H1 (cell line): ENCODE data around the gene PPP1R7. TPM values are rescaled to one million over a fixed set of nuclear protein-coding genes. Genes with fewer than 3 reads are reported as not detected.

Source experiments
- ATF3 ChIP-seq: IDR thresholded peaks from 2 replicates; pipeline ENCODE4 v1.6.1; 2011; ENCODE audit warnings: low read depth, mild to moderate bottlenecking, low read length; ENCODE audit not compliant: insufficient read depth
- BRCA1 ChIP-seq: IDR thresholded peaks from 2 replicates; pipeline ENCODE4 v1.6.1; 2012; ENCODE audit warnings: low read depth, low read length, improper control_type of control experiment
- CTBP2 ChIP-seq: IDR thresholded peaks from 2 replicates; pipeline ENCODE4 v1.7.0; 2011; ENCODE audit warnings: borderline replicate concordance, mild to moderate bottlenecking, moderate library complexity, mixed read lengths, low read length; ENCODE audit not compliant: insufficient read depth, insufficient read length
- EGR1 ChIP-seq: IDR thresholded peaks from 2 replicates; pipeline ENCODE4 v1.6.1; 2011; ENCODE audit warnings: low read depth, low read length, borderline replicate concordance
- FOSL1 ChIP-seq: IDR thresholded peaks from 2 replicates; pipeline ENCODE4 v1.6.1; 2011; ENCODE audit warnings: mild to moderate bottlenecking, low read depth, low read length, moderate library complexity; ENCODE audit not compliant: insufficient read depth
- GABPA ChIP-seq: IDR thresholded peaks from 2 replicates; pipeline ENCODE4 v1.6.1; 2011; ENCODE audit warnings: mild to moderate bottlenecking, low read length, moderate library complexity, borderline replicate concordance; ENCODE audit not compliant: insufficient read depth
- HDAC6 ChIP-seq: IDR thresholded peaks from one replicate; pipeline ENCODE4 v1.7.1; 2012; ENCODE audit warnings: low read depth, mild to moderate bottlenecking, inconsistent platforms, low read length, moderate library complexity
- JUN ChIP-seq: IDR thresholded peaks from 2 replicates; pipeline ENCODE4 v1.6.1; 2011; ENCODE audit warnings: low read depth, mild to moderate bottlenecking, improper control_type of control experiment, low read length
- MAFK ChIP-seq: IDR thresholded peaks from 2 replicates; pipeline ENCODE4 v1.6.1; 2012; ENCODE audit warnings: low read depth, mild to moderate bottlenecking, improper control_type of control experiment, low read length
- MAX ChIP-seq: IDR thresholded peaks from 2 replicates; pipeline ENCODE4 v1.6.1; 2012; ENCODE audit warnings: inconsistent platforms
- PHF8 ChIP-seq: fragments of 200-600 bp; sonication (generic); conservative IDR thresholded peaks from 2 replicates; pipeline ENCODE4 v1.7.1; 2012; ENCODE audit warnings: low read depth, mild to moderate bottlenecking, inconsistent platforms, low read length, moderate library complexity
- POLR2A ChIP-seq, 2 experiments: IDR thresholded peaks; 1 replicate in 1 of 2; 2 replicates in 1 of 2; pipeline ENCODE4 v1.6.1; 2011; ENCODE audit warnings: low read depth in 2 of 2, low read length in 2 of 2, mild to moderate bottlenecking in 2 of 2; ENCODE audit errors: control extremely low read depth in 1 of 2
- RFX5 ChIP-seq: IDR thresholded peaks from 2 replicates; pipeline ENCODE4 v1.6.1; 2011; ENCODE audit warnings: low read depth, low read length, improper control_type of control experiment, borderline replicate concordance
- SIN3A ChIP-seq, 2 experiments: IDR thresholded peaks in 1 of 2; conservative IDR thresholded peaks in 1 of 2; 2 replicates each; pipeline ENCODE4 v1.6.1; 2011 to 2012; ENCODE audit warnings: low read length in 2 of 2, improper control_type of control experiment in 1 of 2, low read depth in 1 of 2, mild to moderate bottlenecking in 1 of 2
- SP1 ChIP-seq: IDR thresholded peaks from 2 replicates; pipeline ENCODE4 v1.6.1; 2011; ENCODE audit warnings: low read depth, low read length
- SP2 ChIP-seq: IDR thresholded peaks from 2 replicates; pipeline ENCODE4 v1.6.1; 2012; ENCODE audit warnings: mild to moderate bottlenecking, low read length, inconsistent platforms
- TBP ChIP-seq: IDR thresholded peaks from 2 replicates; pipeline ENCODE4 v1.6.1; 2011; ENCODE audit warnings: low read depth, low read length, improper control_type of control experiment
- TCF12 ChIP-seq: IDR thresholded peaks from 2 replicates; pipeline ENCODE4 v1.6.1; 2011; ENCODE audit warnings: low read depth, mild to moderate bottlenecking, low read length
- TEAD4 ChIP-seq: IDR thresholded peaks from 2 replicates; pipeline ENCODE4 v1.6.1; 2012; ENCODE audit warnings: low read depth, low read length, inconsistent platforms, mixed read lengths
- YY1 ChIP-seq: IDR thresholded peaks from 2 replicates; pipeline ENCODE4 v1.6.1; 2011; ENCODE audit warnings: low read depth, mild to moderate bottlenecking, low read length
- polyA plus RNA-seq, 7 experiments: library from polyadenylated mRNA; depleted of rRNA in 3 of 7; stranded (reverse) in 5 of 7; unstranded in 2 of 7; fragments of >200 nt in 5 of 7; fragments of 200-250 nt in 2 of 7; gene quantifications; 1 replicate in 5 of 7; 2 replicates in 1 of 7; 4 replicates in 1 of 7; pipeline versions ENCODE4 v1.2.1 to v1.2.3, GENCODE V29; 2011 to 2013; ENCODE audit warnings: missing spikeins in 2 of 7, mixed read lengths in 2 of 7
- total RNA-seq: library from RNA; stranded (reverse); fragmentation: NEBNext Ultra II Directional; extraction: Animal tissue kit (Norgen Biotek cat#: 25700); gene quantifications from 2 replicates; pipeline ENCODE4 v1.2.1, GENCODE V29; 2021
- TF ChIP-seq, protein P1 (sequence below): IDR thresholded peaks from 2 replicates; pipeline ENCODE4 v1.6.1; 2012; ENCODE audit warnings: inconsistent platforms
- TF ChIP-seq, protein P2 (sequence below): IDR thresholded peaks from 2 replicates; pipeline ENCODE4 v1.6.1; 2012; ENCODE audit warnings: low read length, inconsistent platforms

PPP1R7 gene
- total and polyA plus RNA-seq, 2 of the 8 experiments (the other 6 are each of a cell fraction or from before 2014, with no cell fraction given), result 22.2 to 64.0 TPM

- TF ChIP-seq ATF3 (no peak), FOSL1 (no peak), RFX5 (no peak), PHF8 (peak; percentile 79), SP1 (no peak), GABPA (peak; percentile 100), YY1 (peak; percentile 93), POLR2A (IDR thresholded peaks at IDR 0.05; ENCODE audit: control extremely low read depth in 1 of 2, low read depth in 2 of 2, low read length in 2 of 2) (peak; percentile 66 to 79), BRCA1 (no peak), SIN3A (conservative IDR thresholded peaks at IDR 0.05 in 1 of 2, IDR thresholded peaks at IDR 0.05 in 1 of 2; ENCODE audit: low read depth in 1 of 2, low read length in 2 of 2) (peak; percentile 93 to 98; a peak in 3 of 4 replicates), TBP (peak; percentile 86), CTBP2 (no peak), SP2 (no peak), TEAD4 (peak; percentile 42; the same call in 1 of the 2 replicates), EGR1 (no peak), HDAC6 (no peak), MAX (peak; percentile 86), TCF12 (0 out of 2 replicates have a peak, but pooled peaks have one; percentile 42), MAFK (no peak), JUN (no peak; the same call in 1 of the 2 replicates)
- TF ChIP-seq, protein P1, sequence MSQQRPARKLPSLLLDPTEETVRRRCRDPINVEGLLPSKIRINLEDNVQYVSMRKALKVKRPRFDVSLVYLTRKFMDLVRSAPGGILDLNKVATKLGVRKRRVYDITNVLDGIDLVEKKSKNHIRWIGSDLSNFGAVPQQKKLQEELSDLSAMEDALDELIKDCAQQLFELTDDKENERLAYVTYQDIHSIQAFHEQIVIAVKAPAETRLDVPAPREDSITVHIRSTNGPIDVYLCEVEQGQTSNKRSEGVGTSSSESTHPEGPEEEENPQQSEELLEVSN, result peak; percentile 59
- TF ChIP-seq, protein P2, sequence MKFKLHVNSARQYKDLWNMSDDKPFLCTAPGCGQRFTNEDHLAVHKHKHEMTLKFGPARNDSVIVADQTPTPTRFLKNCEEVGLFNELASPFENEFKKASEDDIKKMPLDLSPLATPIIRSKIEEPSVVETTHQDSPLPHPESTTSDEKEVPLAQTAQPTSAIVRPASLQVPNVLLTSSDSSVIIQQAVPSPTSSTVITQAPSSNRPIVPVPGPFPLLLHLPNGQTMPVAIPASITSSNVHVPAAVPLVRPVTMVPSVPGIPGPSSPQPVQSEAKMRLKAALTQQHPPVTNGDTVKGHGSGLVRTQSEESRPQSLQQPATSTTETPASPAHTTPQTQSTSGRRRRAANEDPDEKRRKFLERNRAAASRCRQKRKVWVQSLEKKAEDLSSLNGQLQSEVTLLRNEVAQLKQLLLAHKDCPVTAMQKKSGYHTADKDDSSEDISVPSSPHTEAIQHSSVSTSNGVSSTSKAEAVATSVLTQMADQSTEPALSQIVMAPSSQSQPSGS, result no peak
These were observed 47.9 kb upstream of the PPP1R7 start, which contains the start of gene MTERF4 (continued) for GRCh38 chr2:241102239-241102803.
